C4-2B (cell line): ENCODE data around the gene MYPN.

Experiments used
- H3K27ac ChIP-seq: fragments of 450-650 bp; 2 replicates; pipeline ENCODE4 v1.5.1; 2017
- ZFX ChIP-seq: fragments of 450-650 bp; IDR thresholded peaks from 2 replicates; pipeline ENCODE4 v1.6.1; 2017
- TF ChIP-seq, protein P1 (sequence below): fragments of 450-650 bp; conservative IDR thresholded peaks from 2 replicates; pipeline ENCODE4 v1.5.1; 2017; ENCODE audit warnings: mild to moderate bottlenecking

Gene MYPN

DNA sequence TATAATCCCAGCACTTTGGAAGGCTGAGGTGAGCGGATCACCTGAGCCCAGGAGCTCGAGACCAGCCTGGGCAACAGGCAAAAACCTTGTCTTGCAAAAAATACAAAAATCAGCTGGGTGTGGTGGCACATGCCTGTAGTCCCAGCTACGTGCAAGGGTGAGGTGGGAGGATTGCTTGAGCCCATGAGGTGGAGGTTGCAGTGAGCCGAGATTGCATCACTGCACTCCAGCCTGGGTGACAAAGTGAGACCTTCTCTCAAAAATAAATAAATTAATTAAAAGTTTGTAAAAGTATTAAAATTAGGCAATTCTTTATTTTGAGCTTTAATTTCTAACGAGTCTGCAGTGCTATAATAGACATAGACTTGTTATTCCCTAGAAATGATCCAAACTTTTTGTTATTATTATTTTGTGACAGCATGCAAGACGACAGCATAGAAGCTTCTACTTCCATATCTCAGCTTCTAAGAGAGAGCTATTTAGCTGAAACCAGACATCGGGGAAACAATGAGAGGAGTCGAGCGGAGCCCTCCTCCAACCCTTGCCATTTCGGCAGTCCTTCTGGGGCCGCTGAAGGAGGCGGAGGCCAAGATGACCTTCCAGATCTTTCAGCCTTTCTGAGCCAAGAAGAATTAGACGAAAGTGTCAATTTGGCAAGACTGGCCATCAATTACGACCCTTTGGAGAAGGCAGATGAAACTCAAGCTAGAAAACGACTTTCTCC is 11.9 kb downstream of the MYPN start:
- H3K27ac ChIP-seq, result no peak overlapping the region
- TF ChIP-seq, protein P1, sequence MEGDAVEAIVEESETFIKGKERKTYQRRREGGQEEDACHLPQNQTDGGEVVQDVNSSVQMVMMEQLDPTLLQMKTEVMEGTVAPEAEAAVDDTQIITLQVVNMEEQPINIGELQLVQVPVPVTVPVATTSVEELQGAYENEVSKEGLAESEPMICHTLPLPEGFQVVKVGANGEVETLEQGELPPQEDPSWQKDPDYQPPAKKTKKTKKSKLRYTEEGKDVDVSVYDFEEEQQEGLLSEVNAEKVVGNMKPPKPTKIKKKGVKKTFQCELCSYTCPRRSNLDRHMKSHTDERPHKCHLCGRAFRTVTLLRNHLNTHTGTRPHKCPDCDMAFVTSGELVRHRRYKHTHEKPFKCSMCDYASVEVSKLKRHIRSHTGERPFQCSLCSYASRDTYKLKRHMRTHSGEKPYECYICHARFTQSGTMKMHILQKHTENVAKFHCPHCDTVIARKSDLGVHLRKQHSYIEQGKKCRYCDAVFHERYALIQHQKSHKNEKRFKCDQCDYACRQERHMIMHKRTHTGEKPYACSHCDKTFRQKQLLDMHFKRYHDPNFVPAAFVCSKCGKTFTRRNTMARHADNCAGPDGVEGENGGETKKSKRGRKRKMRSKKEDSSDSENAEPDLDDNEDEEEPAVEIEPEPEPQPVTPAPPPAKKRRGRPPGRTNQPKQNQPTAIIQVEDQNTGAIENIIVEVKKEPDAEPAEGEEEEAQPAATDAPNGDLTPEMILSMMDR, result no peak
- no peak for TF ChIP-seq ZFX

DNA sequence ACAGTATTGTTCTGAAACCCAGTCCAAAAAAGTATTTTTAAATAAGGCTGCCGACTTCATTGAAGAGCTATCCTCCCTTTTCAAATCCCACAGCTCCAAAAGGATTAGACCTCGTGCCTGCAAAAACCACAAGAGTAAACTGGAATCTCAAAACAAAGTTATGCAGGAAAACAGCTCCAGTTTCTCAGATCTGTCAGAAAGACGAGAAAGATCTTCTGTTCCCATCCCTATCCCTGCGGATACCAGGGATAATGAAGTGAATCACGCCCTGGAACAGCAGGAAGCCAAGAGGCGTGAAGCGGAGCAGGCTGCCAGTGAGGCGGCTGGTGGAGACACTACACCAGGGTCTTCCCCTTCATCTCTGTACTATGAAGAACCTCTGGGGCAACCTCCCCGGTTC is 12.6 kb downstream of the MYPN start:
- H3K27ac ChIP-seq, result no peak overlapping the region
- TF ChIP-seq, protein P1, result no peak
- no peak for TF ChIP-seq ZFX

DNA sequence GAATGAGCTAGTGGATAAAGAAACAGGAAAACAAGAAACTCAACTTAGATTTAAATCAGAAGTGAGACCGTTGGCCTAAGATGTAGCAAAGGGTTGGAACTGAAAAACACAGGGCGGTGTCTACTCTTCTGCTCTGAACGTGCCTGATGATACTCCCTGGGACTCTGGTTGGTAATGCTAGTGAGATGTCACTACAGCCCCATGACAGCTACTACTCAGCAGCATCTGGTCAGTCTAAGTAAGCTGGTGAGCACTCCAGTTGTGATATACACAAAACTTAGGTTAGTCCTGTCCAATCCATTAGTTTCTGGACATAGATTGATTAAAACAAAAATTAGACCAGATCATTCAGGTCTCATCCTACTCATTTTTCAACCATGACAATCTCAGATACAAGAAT is 15.4 kb downstream of the MYPN start:
- TF ChIP-seq, protein P1, result no peak
- H3K27ac ChIP-seq, result no peak overlapping the region

DNA sequence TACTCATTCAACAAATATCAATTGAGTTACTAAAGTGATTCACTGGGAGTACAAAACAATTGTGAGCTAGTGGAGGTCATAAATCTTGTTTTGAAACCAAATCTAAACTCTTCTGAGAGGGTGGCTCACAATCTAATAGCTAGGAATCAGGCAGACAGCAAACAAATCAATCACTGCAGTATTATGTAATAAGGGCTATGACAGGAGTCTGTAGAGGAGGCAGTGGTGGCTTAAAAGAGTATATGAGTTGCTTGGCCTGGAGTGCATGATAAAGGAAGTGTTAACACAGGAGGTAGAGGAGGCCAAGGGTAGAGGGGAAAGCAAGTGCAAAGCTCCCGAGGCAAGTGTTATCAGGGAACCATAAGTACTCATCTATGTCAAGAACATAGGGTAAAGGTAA is 16.5 kb downstream of the MYPN start:
- TF ChIP-seq, protein P1, result no peak
- no peak for TF ChIP-seq ZFX
- no peak overlapping the region for H3K27ac ChIP-seq

DNA sequence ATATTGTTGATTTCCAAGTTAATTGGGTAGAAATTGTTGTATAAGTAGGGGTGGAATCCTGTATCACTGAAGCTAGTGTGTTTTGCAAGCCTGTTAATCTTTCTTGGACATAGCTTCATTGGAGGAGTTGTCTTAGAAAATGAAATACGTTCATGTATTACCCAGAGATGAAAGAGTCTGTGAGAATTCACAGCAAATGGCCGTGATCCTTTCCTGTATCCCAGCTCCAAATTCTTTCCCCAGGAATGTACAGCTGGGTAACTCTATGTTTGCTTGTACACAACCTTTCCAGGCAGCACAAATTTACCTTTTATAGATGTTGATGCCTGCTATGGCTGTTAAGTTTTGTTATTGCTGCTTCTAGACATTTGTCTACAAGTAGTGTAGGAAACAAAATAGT is 18.7 kb downstream of the MYPN start:
- no peak for TF ChIP-seq ZFX
- TF ChIP-seq, protein P1, result no peak

DNA sequence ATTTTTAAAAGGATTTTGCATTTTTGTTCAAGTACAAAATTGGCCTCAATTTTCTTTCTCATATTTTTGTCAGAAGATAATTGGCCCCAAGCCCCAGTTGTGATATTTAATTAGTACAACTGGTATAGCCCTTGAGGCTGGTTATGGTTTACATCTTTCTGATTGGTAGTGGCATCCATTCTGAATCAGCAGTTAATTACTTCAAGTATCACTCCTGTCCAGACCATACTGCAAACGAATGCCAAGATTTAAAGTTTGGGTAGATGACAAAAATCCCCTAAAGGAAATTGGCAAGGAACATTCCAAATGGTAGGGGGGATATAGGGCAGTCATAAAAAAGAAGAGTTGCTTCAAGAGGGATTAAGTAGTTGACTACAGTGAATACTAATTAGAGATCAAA is 23.1 kb downstream of the MYPN start:
- no peak overlapping the region for H3K27ac ChIP-seq
- TF ChIP-seq ZFX, result no peak
- TF ChIP-seq, protein P1, result no peak

More for the DNA sequence above, 18.7 kb downstream of the MYPN start:
- H3K27ac ChIP-seq, result no peak overlapping the region

DNA sequence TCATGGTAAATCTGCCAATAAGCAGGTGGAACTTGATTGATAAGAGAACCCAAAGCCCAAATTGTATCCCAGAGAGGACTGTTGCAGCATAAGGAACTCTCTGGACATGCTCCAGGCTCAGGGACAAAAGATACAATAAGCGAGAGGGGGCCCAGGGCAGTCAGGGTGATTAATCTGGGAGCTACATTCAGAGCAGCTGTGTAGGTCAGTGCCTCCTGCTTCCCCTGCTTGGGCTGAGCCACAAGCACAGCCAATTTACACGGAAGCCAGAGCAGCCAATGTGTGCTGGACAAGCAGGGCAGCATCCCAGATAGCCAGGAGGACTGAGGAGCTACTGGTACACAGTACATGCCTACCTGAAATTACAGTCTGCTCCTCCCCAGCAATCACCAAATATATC is 24.2 kb downstream of the MYPN start:
- H3K27ac ChIP-seq, result no peak overlapping the region
- no peak for TF ChIP-seq ZFX
- TF ChIP-seq, protein P1, result no peak
